Thyroid gland (tissue), 4 donors: ENCODE data around the gene ARFGEF3.

Experiments used
- POLR2A ChIP-seq, 2 donors: fragments of 450-650 bp; IDR thresholded peaks; one replicate each; pipeline ENCODE4 v1.6.1; 2017; ENCODE audit warnings: antibody characterized with exemption in 2 of 2, mild to moderate bottlenecking in 2 of 2, moderate library complexity in 1 of 2
- TF ChIP-seq, protein P1 (sequence below), 6 experiments: fragments of 200-600 bp in 3 of 6; fragments of 450-650 bp in 3 of 6; sonication (generic) in 3 of 6; IDR thresholded peaks; one replicate each; pipeline ENCODE4 v1.5.1; 2016 to 2019; ENCODE audit warnings: antibody characterized with exemption in 6 of 6, mild to moderate bottlenecking in 2 of 6, inconsistent platforms in 1 of 6, moderate library complexity in 1 of 6

- TF ChIP-seq, protein P1, sequence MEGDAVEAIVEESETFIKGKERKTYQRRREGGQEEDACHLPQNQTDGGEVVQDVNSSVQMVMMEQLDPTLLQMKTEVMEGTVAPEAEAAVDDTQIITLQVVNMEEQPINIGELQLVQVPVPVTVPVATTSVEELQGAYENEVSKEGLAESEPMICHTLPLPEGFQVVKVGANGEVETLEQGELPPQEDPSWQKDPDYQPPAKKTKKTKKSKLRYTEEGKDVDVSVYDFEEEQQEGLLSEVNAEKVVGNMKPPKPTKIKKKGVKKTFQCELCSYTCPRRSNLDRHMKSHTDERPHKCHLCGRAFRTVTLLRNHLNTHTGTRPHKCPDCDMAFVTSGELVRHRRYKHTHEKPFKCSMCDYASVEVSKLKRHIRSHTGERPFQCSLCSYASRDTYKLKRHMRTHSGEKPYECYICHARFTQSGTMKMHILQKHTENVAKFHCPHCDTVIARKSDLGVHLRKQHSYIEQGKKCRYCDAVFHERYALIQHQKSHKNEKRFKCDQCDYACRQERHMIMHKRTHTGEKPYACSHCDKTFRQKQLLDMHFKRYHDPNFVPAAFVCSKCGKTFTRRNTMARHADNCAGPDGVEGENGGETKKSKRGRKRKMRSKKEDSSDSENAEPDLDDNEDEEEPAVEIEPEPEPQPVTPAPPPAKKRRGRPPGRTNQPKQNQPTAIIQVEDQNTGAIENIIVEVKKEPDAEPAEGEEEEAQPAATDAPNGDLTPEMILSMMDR (IDR thresholded peaks at IDR 0.05) = no peak
- TF ChIP-seq POLR2A (IDR thresholded peaks at IDR 0.05) = no peak
Measured at GRCh38 chr6:138307352-138307751, 145.6 kb downstream of the ARFGEF3 start.
